Fibroblast of pulmonary artery (primary cell): ENCODE measurements around the gene ATN1.
"Not testable (repeated sequence)": the region's sequence is repeated elsewhere in the genome, so short reads cannot be mapped to it uniquely, and the experiment has no call there.

Experiments used
- DNase-seq: peaks from one replicate; pipeline ENCODE4 v3.0.0-alpha.2; 2010; ENCODE audit warnings: low read depth
- H3K4me3 ChIP-seq: replicated peaks from 2 replicates; pipeline ENCODE4 v1.5.1; 2011; ENCODE audit warnings: low read depth, mild to moderate bottlenecking, control low read depth, low read length, moderate library complexity
- TF ChIP-seq, protein P1 (sequence below): IDR thresholded peaks from 2 replicates; pipeline ENCODE4 v1.5.1; 2011; ENCODE audit warnings: mild to moderate bottlenecking, control low read depth, low read length, inconsistent platforms; ENCODE audit errors: missing control alignments

Gene ATN1, protein sequence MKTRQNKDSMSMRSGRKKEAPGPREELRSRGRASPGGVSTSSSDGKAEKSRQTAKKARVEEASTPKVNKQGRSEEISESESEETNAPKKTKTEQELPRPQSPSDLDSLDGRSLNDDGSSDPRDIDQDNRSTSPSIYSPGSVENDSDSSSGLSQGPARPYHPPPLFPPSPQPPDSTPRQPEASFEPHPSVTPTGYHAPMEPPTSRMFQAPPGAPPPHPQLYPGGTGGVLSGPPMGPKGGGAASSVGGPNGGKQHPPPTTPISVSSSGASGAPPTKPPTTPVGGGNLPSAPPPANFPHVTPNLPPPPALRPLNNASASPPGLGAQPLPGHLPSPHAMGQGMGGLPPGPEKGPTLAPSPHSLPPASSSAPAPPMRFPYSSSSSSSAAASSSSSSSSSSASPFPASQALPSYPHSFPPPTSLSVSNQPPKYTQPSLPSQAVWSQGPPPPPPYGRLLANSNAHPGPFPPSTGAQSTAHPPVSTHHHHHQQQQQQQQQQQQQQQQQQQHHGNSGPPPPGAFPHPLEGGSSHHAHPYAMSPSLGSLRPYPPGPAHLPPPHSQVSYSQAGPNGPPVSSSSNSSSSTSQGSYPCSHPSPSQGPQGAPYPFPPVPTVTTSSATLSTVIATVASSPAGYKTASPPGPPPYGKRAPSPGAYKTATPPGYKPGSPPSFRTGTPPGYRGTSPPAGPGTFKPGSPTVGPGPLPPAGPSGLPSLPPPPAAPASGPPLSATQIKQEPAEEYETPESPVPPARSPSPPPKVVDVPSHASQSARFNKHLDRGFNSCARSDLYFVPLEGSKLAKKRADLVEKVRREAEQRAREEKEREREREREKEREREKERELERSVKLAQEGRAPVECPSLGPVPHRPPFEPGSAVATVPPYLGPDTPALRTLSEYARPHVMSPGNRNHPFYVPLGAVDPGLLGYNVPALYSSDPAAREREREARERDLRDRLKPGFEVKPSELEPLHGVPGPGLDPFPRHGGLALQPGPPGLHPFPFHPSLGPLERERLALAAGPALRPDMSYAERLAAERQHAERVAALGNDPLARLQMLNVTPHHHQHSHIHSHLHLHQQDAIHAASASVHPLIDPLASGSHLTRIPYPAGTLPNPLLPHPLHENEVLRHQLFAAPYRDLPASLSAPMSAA (N-terminal part only)

DNA sequence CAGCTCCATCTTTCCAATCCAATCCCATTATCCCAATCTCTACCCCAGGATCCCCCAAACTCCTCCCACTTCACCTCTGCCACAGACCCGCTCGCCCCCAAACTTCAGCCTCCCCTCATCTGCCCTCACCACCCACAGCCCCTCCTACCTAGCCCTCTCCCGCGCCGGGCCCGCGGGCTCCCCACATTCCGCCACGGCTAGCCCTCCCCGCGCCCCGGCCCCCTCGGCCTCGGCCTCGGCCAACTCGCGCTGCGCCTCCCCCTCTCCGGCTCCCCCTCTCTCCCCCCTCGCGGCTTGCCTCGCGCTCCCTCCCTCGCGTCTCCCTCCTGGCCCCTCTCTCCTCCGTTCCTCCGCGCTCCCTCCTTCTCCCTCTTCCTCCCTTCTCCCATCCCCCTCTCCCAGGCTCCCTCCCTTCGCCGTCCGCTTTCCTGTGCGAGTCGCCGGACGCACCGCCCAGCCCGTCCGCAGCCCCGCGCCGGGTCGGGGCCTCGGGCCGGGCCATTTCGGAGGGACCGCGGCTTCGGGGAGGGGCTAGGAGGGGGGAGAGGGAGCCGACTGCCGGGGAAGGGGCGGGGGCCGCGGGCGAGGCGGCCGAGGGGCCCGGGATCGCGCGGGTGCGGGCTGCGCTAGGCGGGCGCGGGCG lies at the start of gene ATN1:
ATN1 (plus strand) TSS at position 581 of the 643 bp plus-strand sequence. CDS start 6,043 bp downstream, outside the sequence.
- H3K4me3 ChIP-seq, result peak within 1 kb of the TSS; percentile 76
- DNase-seq, result peak; percentile 88
- TF ChIP-seq, protein P1, sequence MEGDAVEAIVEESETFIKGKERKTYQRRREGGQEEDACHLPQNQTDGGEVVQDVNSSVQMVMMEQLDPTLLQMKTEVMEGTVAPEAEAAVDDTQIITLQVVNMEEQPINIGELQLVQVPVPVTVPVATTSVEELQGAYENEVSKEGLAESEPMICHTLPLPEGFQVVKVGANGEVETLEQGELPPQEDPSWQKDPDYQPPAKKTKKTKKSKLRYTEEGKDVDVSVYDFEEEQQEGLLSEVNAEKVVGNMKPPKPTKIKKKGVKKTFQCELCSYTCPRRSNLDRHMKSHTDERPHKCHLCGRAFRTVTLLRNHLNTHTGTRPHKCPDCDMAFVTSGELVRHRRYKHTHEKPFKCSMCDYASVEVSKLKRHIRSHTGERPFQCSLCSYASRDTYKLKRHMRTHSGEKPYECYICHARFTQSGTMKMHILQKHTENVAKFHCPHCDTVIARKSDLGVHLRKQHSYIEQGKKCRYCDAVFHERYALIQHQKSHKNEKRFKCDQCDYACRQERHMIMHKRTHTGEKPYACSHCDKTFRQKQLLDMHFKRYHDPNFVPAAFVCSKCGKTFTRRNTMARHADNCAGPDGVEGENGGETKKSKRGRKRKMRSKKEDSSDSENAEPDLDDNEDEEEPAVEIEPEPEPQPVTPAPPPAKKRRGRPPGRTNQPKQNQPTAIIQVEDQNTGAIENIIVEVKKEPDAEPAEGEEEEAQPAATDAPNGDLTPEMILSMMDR, result no peak

DNA sequence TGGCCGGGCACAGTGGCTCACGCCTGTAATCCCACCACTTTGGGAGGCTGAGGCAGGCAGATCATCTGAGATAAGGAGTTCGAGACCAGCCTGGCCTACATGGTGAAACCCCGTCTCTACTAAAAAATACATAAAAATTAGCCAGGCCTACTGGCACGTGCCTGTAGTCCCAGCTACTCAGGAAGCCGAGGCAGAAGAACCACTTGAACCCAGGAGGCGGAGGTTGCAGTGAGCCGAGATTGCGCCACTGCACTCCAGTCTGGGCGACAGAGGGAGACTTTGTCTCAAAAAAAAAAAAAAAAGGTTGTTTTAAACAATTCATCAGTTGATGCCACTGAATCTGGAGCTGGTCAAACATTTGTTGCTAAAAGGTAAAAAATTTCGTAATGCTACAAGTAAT lies 47.9 kb upstream of the ATN1 start:
- not testable (repeated sequence) for DNase-seq, H3K4me3 ChIP-seq

DNA sequence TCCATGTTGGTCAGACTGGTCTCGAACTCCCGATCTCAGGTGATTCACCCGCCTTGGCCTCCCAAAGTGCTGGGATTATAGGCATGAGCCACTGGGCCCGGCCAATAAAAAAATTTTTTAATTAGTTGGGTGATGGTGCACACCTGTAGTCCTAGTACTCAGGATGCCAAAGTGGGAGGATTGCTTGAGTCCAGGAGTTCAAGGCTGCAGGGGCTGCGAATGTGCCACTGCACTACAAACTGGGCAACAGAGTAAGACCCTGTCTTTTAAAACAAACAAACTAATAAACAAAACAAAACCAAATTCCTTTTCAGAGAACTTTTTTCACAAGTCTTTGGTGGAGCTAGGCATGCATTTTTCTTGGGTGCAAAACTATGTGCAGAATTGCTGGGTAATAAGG lies 44.5 kb upstream of the ATN1 start:
- DNase-seq, result no peak
- H3K4me3 ChIP-seq, result no peak overlapping the region
- TF ChIP-seq, protein P1, result no peak

DNA sequence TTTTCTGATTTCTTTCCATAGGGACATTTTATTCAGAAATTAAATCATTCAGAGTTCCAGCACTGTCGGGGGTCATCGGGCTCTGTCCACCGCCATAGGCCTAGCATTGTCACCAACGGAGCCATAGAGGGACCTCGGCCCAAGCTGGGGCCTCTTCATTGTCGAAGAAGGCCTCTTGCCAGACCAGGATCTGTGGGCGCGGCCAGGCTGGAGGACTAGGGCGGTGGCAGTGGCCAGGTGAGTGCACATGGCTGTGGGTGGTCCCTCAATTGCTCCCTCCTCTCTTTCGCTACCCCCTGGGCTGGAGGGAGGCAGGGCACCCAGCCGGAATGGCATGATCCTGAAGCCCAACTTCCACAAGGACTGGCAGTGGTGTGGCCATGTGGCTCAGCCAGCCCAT lies 44.1 kb upstream of the ATN1 start:
- DNase-seq, result no peak
- TF ChIP-seq, protein P1, result no peak
- no peak overlapping the region for H3K4me3 ChIP-seq

DNA sequence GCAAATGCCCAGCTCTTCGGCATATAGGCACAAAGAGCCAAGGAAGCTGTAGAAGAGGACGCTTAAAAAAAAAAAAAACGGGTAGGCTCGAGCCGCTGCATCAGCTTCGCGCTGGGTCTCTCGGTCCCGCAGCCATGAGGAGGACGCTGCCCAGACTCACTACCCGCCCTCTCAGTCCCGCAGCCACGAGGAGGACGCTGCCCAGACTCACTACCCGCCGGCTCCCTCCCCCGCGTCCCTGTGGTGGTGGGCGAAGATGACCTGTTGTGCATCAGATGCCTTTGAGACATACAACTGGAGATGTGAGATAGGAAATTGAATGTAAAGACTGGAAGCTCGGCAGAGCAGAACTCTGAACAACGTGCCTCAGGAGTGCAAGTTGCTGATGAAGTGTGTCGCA lies 43.2 kb upstream of the ATN1 start:
- no peak for DNase-seq
- H3K4me3 ChIP-seq, result no peak overlapping the region
- TF ChIP-seq, protein P1, result no peak

DNA sequence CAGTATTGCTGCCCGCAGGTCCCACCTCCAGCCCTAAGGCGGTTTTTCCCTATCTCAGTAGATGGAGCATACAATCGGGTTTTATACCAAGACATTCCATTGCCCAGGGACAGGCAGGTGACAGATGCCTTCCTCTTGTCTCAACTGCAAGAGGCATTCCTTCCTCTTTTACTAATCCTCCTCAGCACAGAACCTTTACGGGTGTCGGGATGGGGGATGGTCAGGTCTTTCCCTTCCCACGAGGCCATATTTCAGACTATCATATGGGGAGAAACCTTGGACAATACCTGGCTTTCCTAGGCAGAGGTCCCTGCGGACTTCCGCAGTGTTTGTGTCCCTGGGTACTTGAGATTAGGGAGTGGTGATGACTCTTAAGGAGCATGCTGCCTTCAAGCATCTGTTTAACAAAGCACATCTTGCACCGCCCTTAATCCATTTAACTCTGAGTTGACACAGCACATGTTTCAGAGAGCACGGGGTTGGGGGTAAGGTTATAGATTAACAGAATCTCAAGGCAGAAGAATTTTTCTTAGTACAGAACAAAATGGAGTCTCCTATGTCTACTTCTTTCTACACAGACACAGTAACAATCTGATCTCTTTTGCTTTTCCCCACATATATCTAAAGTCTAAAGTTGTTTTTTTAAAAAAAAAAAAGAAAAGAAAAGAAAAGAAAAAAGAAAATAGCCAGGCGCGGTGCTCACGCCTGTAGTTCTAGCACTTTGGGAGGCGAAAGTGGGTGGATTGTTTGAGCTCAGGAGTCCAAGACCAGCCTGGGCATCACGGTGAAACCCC lies 41.4 kb upstream of the ATN1 start:
- not testable (repeated sequence) for H3K4me3 ChIP-seq, DNase-seq

DNA sequence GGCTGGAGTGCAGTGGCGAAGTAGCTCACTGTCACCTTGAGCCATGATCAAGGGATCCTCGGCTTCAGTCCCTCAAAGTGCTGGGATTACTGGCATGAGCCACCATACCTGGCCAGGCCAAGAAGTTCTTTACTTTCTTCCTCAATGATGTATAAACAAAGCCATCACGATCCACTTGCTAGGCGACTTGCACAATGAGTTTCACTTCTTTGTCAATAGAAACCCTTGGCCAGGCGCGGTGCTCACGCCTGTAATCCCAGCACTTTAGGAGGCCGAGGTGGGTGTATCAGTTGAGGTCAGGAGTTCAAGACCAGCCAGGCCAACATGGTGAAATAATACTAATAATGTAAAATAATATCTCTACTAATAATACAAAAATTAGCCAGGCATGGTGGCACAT lies 40.3 kb upstream of the ATN1 start:
- TF ChIP-seq, protein P1, result no peak
- no peak for DNase-seq
- no peak overlapping the region for H3K4me3 ChIP-seq
